ENCODE results near the gene HEXD.

- TF ChIP-seq CTCF (IDR thresholded peaks at IDR 0.05) (peak in 2 of 6 experiments; percentile 15 to 19), POLR2A (IDR thresholded peaks at IDR 0.05) (peak in 3 of 4 donors; percentile 53 to 99 (median 98))
Observed at GRCh38 chr17:82458179-82458884, 40.2 kb downstream of the HEXD start, which contains the start of gene NARF.

All from esophagus squamous epithelium (tissue), 4 donors.